ENCODE measurements around the gene GNA12.

Gene GNA12

GRCh38 chr7:2817456-2817855, 26.7 kb downstream of the GNA12 start:
- DNase-seq (ENCODE audit: low read depth) = no peak

GRCh38 chr7:2815875-2816245, 28.2 kb downstream of the GNA12 start:
- no peak for DNase-seq (ENCODE audit: low read depth)

- DNase-seq (ENCODE audit: low read depth) = no peak
Measured at GRCh38 chr7:2814946-2815874, 28.9 kb downstream of the GNA12 start.

- no peak for DNase-seq (ENCODE audit: low read depth)
Measured at GRCh38 chr7:2814186-2814945, 29.7 kb downstream of the GNA12 start.

GRCh38 chr7:2813350-2814185, 30.5 kb downstream of the GNA12 start:
- DNase-seq (ENCODE audit: low read depth) = no peak

- DNase-seq (ENCODE audit: low read depth) = peak; percentile 56
Measured at GRCh38 chr7:2812831-2813230, 31.3 kb downstream of the GNA12 start.

GRCh38 chr7:2812114-2812487, 32.0 kb downstream of the GNA12 start:
- peak; percentile 55 for DNase-seq (ENCODE audit: low read depth)

GRCh38 chr7:2811476-2812113, 32.5 kb downstream of the GNA12 start:
- DNase-seq (ENCODE audit: low read depth) = peak; percentile 69

GRCh38 chr7:2810682-2811415, 33.3 kb downstream of the GNA12 start:
- no peak for DNase-seq (ENCODE audit: low read depth)

GRCh38 chr7:2809903-2810625, 34.0 kb downstream of the GNA12 start:
- DNase-seq (ENCODE audit: low read depth) = no peak

GRCh38 chr7:2808891-2809665, 35.0 kb downstream of the GNA12 start:
- DNase-seq (ENCODE audit: low read depth) = no peak

GRCh38 chr7:2807845-2808772, 36.0 kb downstream of the GNA12 start:
- DNase-seq (ENCODE audit: low read depth) = peak; percentile 48

- DNase-seq (ENCODE audit: low read depth) = no peak
Measured at GRCh38 chr7:2807460-2807844, 36.7 kb downstream of the GNA12 start.

- no peak for DNase-seq (ENCODE audit: low read depth)
Measured at GRCh38 chr7:2806571-2806970, 37.5 kb downstream of the GNA12 start.

GRCh38 chr7:2805213-2805944, 38.7 kb downstream of the GNA12 start:
- DNase-seq (ENCODE audit: low read depth) = no peak

GRCh38 chr7:2804227-2804763, 39.8 kb downstream of the GNA12 start:
- no peak for DNase-seq (ENCODE audit: low read depth)

GRCh38 chr7:2803755-2804154, 40.4 kb downstream of the GNA12 start:
- DNase-seq (ENCODE audit: low read depth) = no peak

GRCh38 chr7:2803342-2803692, 40.8 kb downstream of the GNA12 start:
- DNase-seq (ENCODE audit: low read depth) = no peak
